HCT116 (cell line): ENCODE measurements around the gene JSRP1. TPM values are rescaled to one million over a fixed set of nuclear protein-coding genes. Genes with fewer than 3 reads are reported as not detected.
A peak's percentile ranks its signal among the peaks of the same experiment; 100 is the strongest.

Experiments used
- ATAC-seq: fragments of 200-7000 bp; cut with Tn5 transposase; 2 replicates; pipeline ENCODE4 v1.9.1; 2020; ENCODE audit warnings: mild to moderate bottlenecking, moderate library complexity
- BruUV-seq: library from RNA; stranded (reverse); fragments of 400-500 nt; replicated peaks from 2 replicates; lab custom pipeline; 2021; lab: Mats Ljungman, UMichigan
- CTCF ChIA-PET: fragments of 300-600 bp; sonication (Branson Sonifier 250); formaldehyde crosslinking; loops from one replicate; lab custom pipeline; 2021; ENCODE audit warnings: antibody characterized with exemption; lab: Charles Lee
- POLR2A ChIA-PET: fragments of 300-600, 350-600 bp; sonication (Branson Sonifier 250); formaldehyde crosslinking; loops from one replicate; lab custom pipeline; 2021; ENCODE audit warnings: antibody characterized with exemption; lab: Charles Lee
- RAD21 ChIA-PET, 2 experiments: fragments of 300-600 bp; sonication (Branson Sonifier 250); formaldehyde crosslinking; loops; one replicate each; lab custom pipeline; 2023; ENCODE audit warnings: low total read pairs in 2 of 2; ENCODE audit not compliant: uncharacterized antibody in 2 of 2, unreplicated experiment in 2 of 2, low non-redundant PET in 1 of 2; lab: Charles Lee
- DNase-seq: peaks from one replicate; pipeline ENCODE4 v3.0.0-alpha.2; 2010; ENCODE audit warnings: low read depth, low spot score
- H2AFZ ChIP-seq: fragments of 200-600 bp; shearing (Covaris generic), sonication (generic); 2 replicates; pipeline ENCODE4 v1.6.1; 2017; ENCODE audit warnings: low read depth, mixed run types, mixed read lengths, antibody characterized with exemption, low read length; ENCODE audit not compliant: poor library complexity, severe bottlenecking
- H3K27ac ChIP-seq: 2 replicates; pipeline ENCODE4 v1.5.1; 2012; ENCODE audit warnings: low read depth, low read length
- H3K27me3 ChIP-seq: fragments of 200-600 bp; sonication (generic); 2 replicates; pipeline ENCODE4 v1.6.1; 2016; ENCODE audit warnings: mixed run types, low read length, mixed read lengths; ENCODE audit not compliant: insufficient read depth
- H3K36me3 ChIP-seq, 2 experiments: fragments of 200-500 bp in 1 of 2; fragments of 200-600 bp in 1 of 2; sonication (Bioruptor generic) in 1 of 2; sonication (generic) in 1 of 2; 2 replicates each; pipeline versions ENCODE4 v1.5.1 to v1.6.1; 2014 to 2016; ENCODE audit warnings: low read length in 2 of 2, inconsistent platforms in 1 of 2, mixed read lengths in 1 of 2, mixed run types in 1 of 2; ENCODE audit not compliant: insufficient read depth in 2 of 2, control insufficient read depth in 1 of 2
- H3K4me1 ChIP-seq, 2 experiments: fragments of 200-600 bp in 1 of 2; sonication (generic) in 1 of 2; 2 replicates each; pipeline versions ENCODE4 v1.5.1 to v1.6.1; 2012 to 2017; ENCODE audit warnings: low read length in 2 of 2, inconsistent platforms in 1 of 2, mild to moderate bottlenecking in 1 of 2, mixed read lengths in 1 of 2, mixed run types in 1 of 2, moderate library complexity in 1 of 2; ENCODE audit not compliant: insufficient read depth in 2 of 2, control insufficient read depth in 1 of 2
- H3K4me2 ChIP-seq: fragments of 200-600 bp; sonication (generic); 2 replicates; pipeline ENCODE4 v1.6.1; 2017; ENCODE audit warnings: mixed run types, low read length, mixed read lengths
- H3K4me3 ChIP-seq, 2 experiments: fragments of 200-600 bp in 1 of 2; sonication (generic) in 1 of 2; replicated peaks in 1 of 2; 2 replicates each; pipeline ENCODE4 v1.5.1; 2011 to 2016; ENCODE audit warnings: low read length in 2 of 2, control low read depth in 1 of 2, low read depth in 1 of 2, mild to moderate bottlenecking in 1 of 2, mixed read lengths in 1 of 2, mixed run types in 1 of 2
- H3K79me2 ChIP-seq: fragments of 200-600 bp; sonication (generic); 2 replicates; pipeline ENCODE4 v1.6.1; 2017; ENCODE audit warnings: mild to moderate bottlenecking, mixed run types, low read length, moderate library complexity, mixed read lengths; ENCODE audit not compliant: insufficient read depth
- H3K9ac ChIP-seq: fragments of 200-600 bp; sonication (generic); 2 replicates; pipeline ENCODE4 v1.6.1; 2016; ENCODE audit warnings: low read length, mixed read lengths
- H3K9me2 ChIP-seq: fragments of 200-600 bp; sonication (generic), shearing (Covaris generic); 2 replicates; pipeline ENCODE4 v1.6.1; 2017; ENCODE audit warnings: mixed run types, mild to moderate bottlenecking, moderate library complexity; ENCODE audit not compliant: insufficient read depth
- H3K9me3 ChIP-seq, 2 experiments: fragments of 200-500 bp in 1 of 2; fragments of 200-600 bp in 1 of 2; sonication (Bioruptor generic) in 1 of 2; sonication (generic) in 1 of 2; 2 replicates each; pipeline ENCODE4 v1.6.1; 2014 to 2017; ENCODE audit warnings: low read length in 2 of 2, mixed read lengths in 2 of 2, inconsistent platforms in 1 of 2, low read depth in 1 of 2, mild to moderate bottlenecking in 1 of 2, mixed run types in 1 of 2, moderate library complexity in 1 of 2; ENCODE audit not compliant: control insufficient read depth in 1 of 2, insufficient read depth in 1 of 2
- H4K20me1 ChIP-seq: fragments of 200-600 bp; sonication (generic), shearing (Covaris generic); 2 replicates; pipeline ENCODE4 v1.6.1; 2017; ENCODE audit warnings: mixed run types, mild to moderate bottlenecking, moderate library complexity; ENCODE audit not compliant: insufficient read depth
- CBX3 ChIP-seq: IDR thresholded peaks from 2 replicates; pipeline ENCODE4 v1.6.1; 2012; ENCODE audit warnings: low read depth
- CEBPB ChIP-seq: IDR thresholded peaks from 2 replicates; pipeline ENCODE4 v1.6.1; 2012; ENCODE audit warnings: low read depth
- EGR1 ChIP-seq: IDR thresholded peaks from 2 replicates; pipeline ENCODE4 v1.6.1; 2012; ENCODE audit warnings: low read depth
- FOSL1 ChIP-seq: IDR thresholded peaks from 2 replicates; pipeline ENCODE4 v1.6.1; 2012; ENCODE audit warnings: low read depth
- MAX ChIP-seq: IDR thresholded peaks from 2 replicates; pipeline ENCODE4 v1.6.1; 2012
- POLR2A ChIP-seq: IDR thresholded peaks from 2 replicates; pipeline ENCODE4 v1.7.0; 2011; ENCODE audit warnings: borderline replicate concordance; ENCODE audit not compliant: insufficient read depth, insufficient read length; ENCODE audit errors: extremely low read depth
- REST ChIP-seq: IDR thresholded peaks from 2 replicates; pipeline ENCODE4 v1.6.1; 2012; ENCODE audit warnings: low read depth
- SIN3A ChIP-seq: IDR thresholded peaks from 2 replicates; pipeline ENCODE4 v1.6.1; 2012; ENCODE audit warnings: low read depth
- SP1 ChIP-seq: IDR thresholded peaks from 2 replicates; pipeline ENCODE4 v1.6.1; 2012; ENCODE audit warnings: low read depth
- TCF7L2 ChIP-seq: IDR thresholded peaks from 2 replicates; pipeline ENCODE4 v1.7.0; 2011; ENCODE audit warnings: borderline replicate concordance, inconsistent platforms; ENCODE audit not compliant: insufficient read depth, insufficient read length; ENCODE audit errors: extremely low read depth
- YY1 ChIP-seq: IDR thresholded peaks from 2 replicates; pipeline ENCODE4 v1.6.1; 2011; ENCODE audit warnings: low read length, low read depth, moderate library complexity, mild to moderate bottlenecking; ENCODE audit not compliant: insufficient replicate concordance; ENCODE audit errors: extremely low read depth
- ZFX ChIP-seq: fragments of 450-650 bp; IDR thresholded peaks from 2 replicates; pipeline ENCODE4 v1.6.1; 2017
- ZNF274 ChIP-seq: fragments of 200-500 bp; sonication (Bioruptor generic); IDR thresholded peaks from 2 replicates; pipeline ENCODE4 v1.6.1; 2014; ENCODE audit warnings: mild to moderate bottlenecking, low read depth, low read length, inconsistent platforms
- intact Hi-C: fragments of 100-400 bp; cut with micrococcal nuclease; formaldehyde crosslinking; loops from 2 replicates; pipeline ENCODE4 v1.10.0; 2022
- total RNA-seq: library from RNA; stranded (reverse); gene quantifications from one replicate; pipeline ENCODE4 v1.2.1, GENCODE V29; 2021; ENCODE audit not compliant: unreplicated experiment

Gene JSRP1
- total RNA-seq, 1 experiment from 2014 or later, result 0.30 TPM

- TF ChIP-seq REST (no peak), FOSL1 (no peak), ZFX (no peak)
Observed at GRCh38 chr19:2239771-2240770, 16.1 kb downstream of the JSRP1 start (continued).

- RAD21 ChIA-PET, result interaction anchor here in 1 of 2 experiments (0.7 kb wide), 1 partner anchor 34 kb away, joined by 4 read pairs; no protein-coding TSS in a partner anchor
- Histone ChIP-seq H3K27ac (0 out of 2 replicates have a peak overlapping the region, but pooled peaks have one; percentile 10), H3K4me2 (peak overlapping the region; percentile 80; the same call in 1 of the 2 replicates), H3K79me2 (peaks cover 95% of the 10 kb centered on the region), H2AFZ (no peak overlapping the region), H3K9ac (peak overlapping the region; percentile 99), H4K20me1 (peaks cover 39% of the 10 kb centered on the region; the same call in 1 of the 2 replicates), H3K27me3 (no peaks in the 10 kb centered on the region), H3K4me3 (no peak overlapping the region), H3K9me2 (no peaks in the 10 kb centered on the region), H3K36me3 (peaks cover 19 to 61% of the 10 kb centered on the region in 2 experiments), H3K4me1 (peaks cover 17 to 46% of the 10 kb centered on the region in 2 experiments; a peak in 3 of 4 replicates), H3K9me3 (no peaks in the 10 kb centered on the region)
- intact Hi-C loops, result loop anchor here (5.0 kb wide), 1 partner anchor 77 kb away; the partner anchor contains the start of gene DOT1L
- ATAC-seq, result no peak
- CTCF ChIA-PET, result interaction anchor here (1.9 kb wide), 1 partner anchor 22 kb away, joined by 7 read pairs; no protein-coding TSS in a partner anchor
- BruUV-seq, result no TSS peak
- DNase-seq, result no peak
- POLR2A ChIA-PET, result interaction anchor here (0.8 kb wide), 1 partner anchor 31 kb away, joined by 3 read pairs; no protein-coding TSS in a partner anchor
- TF ChIP-seq ZNF274 (no peak), FOSL1 (no peak), EGR1 (no peak), MAX (no peak), SP1 (no peak), YY1 (no peak), SIN3A (no peak), CBX3 (no peak), ZFX (no peak), CEBPB (no peak), TCF7L2 (no peak), POLR2A (no peak)
Observed at GRCh38 chr19:2239173-2239572, 17.0 kb downstream of the JSRP1 start.
